Testis (tissue), 2 donors: ENCODE results near the gene FYN.

Experiments used
- CTCF ChIP-seq, 3 experiments: fragments of 450-650 bp in 2 of 3; fragments of 200-600 bp in 1 of 3; sonication (generic) in 1 of 3; IDR thresholded peaks; one replicate each; pipeline ENCODE4 v1.5.1; 2016 to 2019; ENCODE audit warnings: antibody characterized with exemption in 3 of 3, mild to moderate bottlenecking in 2 of 3, moderate library complexity in 1 of 3
- POLR2A ChIP-seq: fragments of 450-650 bp; IDR thresholded peaks from one replicate; pipeline ENCODE4 v1.6.1; 2017; ENCODE audit warnings: antibody characterized with exemption, mild to moderate bottlenecking, moderate library complexity

GRCh38 chr6:111828809-111829208, 44.4 kb downstream of the FYN start:
- TF ChIP-seq CTCF (IDR thresholded peaks at IDR 0.05): no peak
- no peak for TF ChIP-seq POLR2A
